Sigmoid colon (tissue), 7 donors: ENCODE data around the gene IYD. TPM values are rescaled to one million over a fixed set of nuclear protein-coding genes. Genes with fewer than 3 reads are reported as not detected.

Experiments
- DNase-seq: peaks from one replicate; pipeline ENCODE4 v3.0.0-alpha.2; 2019
- H3K27ac ChIP-seq, 4 donors: fragments of 200-600 bp; sonication (generic); one replicate each; pipeline ENCODE4 v1.5.1; 2016 to 2019; ENCODE audit warnings: mild to moderate bottlenecking in 1 of 4
- H3K27me3 ChIP-seq, 3 donors: fragments of 200-600 bp; sonication (generic); one replicate each; pipeline ENCODE4 v1.5.1; 2019; ENCODE audit warnings: mild to moderate bottlenecking in 1 of 3
- H3K36me3 ChIP-seq, 4 donors: fragments of 200-600 bp; sonication (generic); one replicate each; pipeline ENCODE4 v1.5.1; 2016 to 2019
- H3K4me1 ChIP-seq, 4 donors: fragments of 200-600 bp; sonication (generic); one replicate each; pipeline ENCODE4 v1.5.1; 2017 to 2019
- H3K4me3 ChIP-seq, 4 donors: fragments of 200-600 bp; sonication (generic); one replicate each; pipeline ENCODE4 v1.5.1; 2017 to 2019; ENCODE audit warnings: mild to moderate bottlenecking in 2 of 4, moderate library complexity in 1 of 4
- H3K9me3 ChIP-seq, 4 donors: fragments of 200-600 bp in 3 of 4; sonication (generic) in 3 of 4; one replicate each; pipeline versions ENCODE4 v1.5.1 to v1.6.1; 2013 to 2019
- EP300 ChIP-seq, 4 donors: sonication (generic); formaldehyde crosslinking; IDR thresholded peaks; one replicate each; pipeline ENCODE4 v1.6.1; 2017; ENCODE audit warnings: antibody characterized with exemption in 4 of 4
- POLR2A ChIP-seq, 2 donors: fragments of 450-650 bp; IDR thresholded peaks; one replicate each; pipeline ENCODE4 v1.6.1; 2016; ENCODE audit warnings: antibody characterized with exemption in 2 of 2, mild to moderate bottlenecking in 2 of 2, moderate library complexity in 2 of 2
- POLR2AphosphoS5 ChIP-seq, 4 donors: sonication (generic); formaldehyde crosslinking; IDR thresholded peaks; one replicate each; pipeline ENCODE4 v1.6.1; 2017; ENCODE audit warnings: antibody characterized with exemption in 4 of 4
- WGBS, 2 donors: extraction: QIAGEN DNeasy Blood & Tissue Kit; methylation state at CpG; one replicate each; pipeline ENCODE4 v1.1.7; 2013; 5-methylcytosine and 5-hydroxymethylcytosine counted together
- intact Hi-C: fragments of 100-400 bp; cut with DNase I; formaldehyde crosslinking; loops from one replicate; pipeline ENCODE4 v1.15.1; 2023
- polyA plus RNA-seq, 3 donors: library from polyadenylated mRNA; stranded (reverse); fragments of 200-250 nt; gene quantifications; one replicate each; pipeline ENCODE4 v1.2.3, GENCODE V29; 2013
- total RNA-seq, 4 donors: library from RNA; depleted of rRNA; stranded (reverse); fragments of >200 nt; gene quantifications; one replicate each; pipeline ENCODE4 v1.1.0, GENCODE V29; 2016
- TF ChIP-seq, protein P1 (sequence below), 4 experiments: fragments of 450-650 bp in 3 of 4; fragments of 200-600 bp in 1 of 4; IDR thresholded peaks; one replicate each; pipeline ENCODE4 v1.5.1; 2016 to 2019; ENCODE audit warnings: antibody characterized with exemption in 4 of 4, mild to moderate bottlenecking in 3 of 4, moderate library complexity in 2 of 4
- donor health status: healthy with polysubstance abuse.
- donor health status: Bipolar disorder and iron deficiency.
- donor health status: healthy.

Gene IYD
- total and polyA plus RNA-seq, 7 donors: under 0.01 to 2.4 (median 2.3) TPM; not detected in 3

DNA sequence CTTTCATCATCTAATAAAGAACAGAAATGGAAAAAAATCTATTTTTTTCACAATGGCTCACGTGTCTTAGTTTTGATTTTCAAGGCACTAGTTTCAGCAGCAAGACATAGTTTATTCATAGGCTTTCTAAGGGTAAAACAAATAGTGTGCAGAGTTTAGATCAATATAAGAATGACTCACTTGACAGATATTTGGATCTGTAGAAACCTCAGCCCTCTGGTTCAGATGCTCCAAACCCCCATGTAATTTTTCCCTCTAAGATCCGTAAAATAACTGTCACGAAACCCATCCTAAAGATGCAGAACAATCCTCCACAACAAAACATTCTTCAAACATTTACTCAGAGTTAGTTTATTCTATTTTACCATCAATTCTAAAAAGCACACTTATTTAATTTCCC, 43.4 kb downstream of the IYD start:
- intact Hi-C loops: no loop called here
- WGBS, 2 donors: 84 to 87% methylated on average over 3 of the region's 3 CpGs
- H3K9me3 ChIP-seq: no peaks in the 10 kb centered on the region
- no peak overlapping the region for H3K4me3 ChIP-seq
- no peaks in the 10 kb centered on the region for H3K27me3 ChIP-seq
- no peak overlapping the region for H3K27ac ChIP-seq
- no peak for TF ChIP-seq POLR2A (IDR thresholded peaks at IDR 0.05)
- TF ChIP-seq POLR2AphosphoS5 (IDR thresholded peaks at IDR 0.05): no peak
- TF ChIP-seq, protein P1, sequence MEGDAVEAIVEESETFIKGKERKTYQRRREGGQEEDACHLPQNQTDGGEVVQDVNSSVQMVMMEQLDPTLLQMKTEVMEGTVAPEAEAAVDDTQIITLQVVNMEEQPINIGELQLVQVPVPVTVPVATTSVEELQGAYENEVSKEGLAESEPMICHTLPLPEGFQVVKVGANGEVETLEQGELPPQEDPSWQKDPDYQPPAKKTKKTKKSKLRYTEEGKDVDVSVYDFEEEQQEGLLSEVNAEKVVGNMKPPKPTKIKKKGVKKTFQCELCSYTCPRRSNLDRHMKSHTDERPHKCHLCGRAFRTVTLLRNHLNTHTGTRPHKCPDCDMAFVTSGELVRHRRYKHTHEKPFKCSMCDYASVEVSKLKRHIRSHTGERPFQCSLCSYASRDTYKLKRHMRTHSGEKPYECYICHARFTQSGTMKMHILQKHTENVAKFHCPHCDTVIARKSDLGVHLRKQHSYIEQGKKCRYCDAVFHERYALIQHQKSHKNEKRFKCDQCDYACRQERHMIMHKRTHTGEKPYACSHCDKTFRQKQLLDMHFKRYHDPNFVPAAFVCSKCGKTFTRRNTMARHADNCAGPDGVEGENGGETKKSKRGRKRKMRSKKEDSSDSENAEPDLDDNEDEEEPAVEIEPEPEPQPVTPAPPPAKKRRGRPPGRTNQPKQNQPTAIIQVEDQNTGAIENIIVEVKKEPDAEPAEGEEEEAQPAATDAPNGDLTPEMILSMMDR (IDR thresholded peaks at IDR 0.05): no peak
- peaks cover 0 to 22% (median 11%) of the 10 kb centered on the region in 4 donors for H3K4me1 ChIP-seq
- H3K36me3 ChIP-seq: no peaks in the 10 kb centered on the region
- no peak for DNase-seq

DNA sequence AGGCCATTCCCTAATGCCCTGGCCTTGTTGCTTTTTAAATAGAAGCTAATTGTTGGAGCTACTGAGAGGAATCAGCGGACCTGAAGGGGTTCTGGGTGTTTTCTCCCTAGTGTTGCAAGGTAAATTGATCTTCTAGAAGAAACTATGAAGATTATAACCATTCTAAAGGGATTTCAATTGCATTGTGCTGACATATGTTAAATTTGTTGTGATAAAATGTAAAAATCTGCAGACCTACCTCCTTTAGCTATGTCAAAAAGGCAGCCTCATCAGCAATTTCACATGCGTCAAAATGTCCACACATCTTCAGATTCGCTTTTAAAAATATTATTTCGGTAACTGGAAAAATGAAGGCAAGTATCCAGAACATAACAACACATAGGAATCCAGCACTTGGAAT, 44.4 kb downstream of the IYD start:
- WGBS, 2 donors: 46 to 59% methylated on average over 4 of the region's 4 CpGs
- no peaks in the 10 kb centered on the region for H3K9me3 ChIP-seq

GRCh38 chr6:150413781-150414281, 45.0 kb downstream of the IYD start:
- intact Hi-C loops: no loop called here
- 41 to 78% methylated on average over 3 of the region's 3 CpGs for WGBS, 2 donors
- Histone ChIP-seq H3K27me3 (no peaks in the 10 kb centered on the region), H3K27ac (no peak overlapping the region), H3K4me3 (no peak overlapping the region), H3K36me3 (no peaks in the 10 kb centered on the region), H3K4me1 (peaks cover 0 to 34% (median 19%) of the 10 kb centered on the region in 4 donors), H3K9me3 (no peaks in the 10 kb centered on the region)
- TF ChIP-seq, protein P1 (IDR thresholded peaks at IDR 0.05): no peak
- TF ChIP-seq EP300 (IDR thresholded peaks at IDR 0.05): no peak
- no peak for TF ChIP-seq POLR2AphosphoS5 (IDR thresholded peaks at IDR 0.05)
- TF ChIP-seq POLR2A (IDR thresholded peaks at IDR 0.05): no peak
- no peak for DNase-seq

More for the DNA sequence above, 44.4 kb downstream of the IYD start:
- H3K4me3 ChIP-seq: no peak overlapping the region
- TF ChIP-seq POLR2A (IDR thresholded peaks at IDR 0.05): no peak
- no peak for TF ChIP-seq EP300 (IDR thresholded peaks at IDR 0.05)
- no peak for TF ChIP-seq POLR2AphosphoS5 (IDR thresholded peaks at IDR 0.05)
- TF ChIP-seq, protein P1 (IDR thresholded peaks at IDR 0.05): no peak
- no peak for DNase-seq
- intact Hi-C loops: no loop called here
- peaks cover 0 to 27% (median 15%) of the 10 kb centered on the region in 4 donors for H3K4me1 ChIP-seq
- H3K36me3 ChIP-seq: no peaks in the 10 kb centered on the region
- H3K27me3 ChIP-seq: no peaks in the 10 kb centered on the region
- no peak overlapping the region for H3K27ac ChIP-seq

- no peak for DNase-seq
- intact Hi-C loops: loop anchor here (5.0 kb wide), 1 partner anchor 461 kb away; no protein-coding TSS in a partner anchor
- 68 to 76% methylated on average over 2 of the region's 2 CpGs for WGBS, 2 donors
- H3K27me3 ChIP-seq: no peaks in the 10 kb centered on the region
- TF ChIP-seq, protein P1 (IDR thresholded peaks at IDR 0.05): no peak
- no peak for TF ChIP-seq POLR2A (IDR thresholded peaks at IDR 0.05)
- no peaks in the 10 kb centered on the region for H3K36me3 ChIP-seq
- peaks cover 0 to 20% (median 8%) of the 10 kb centered on the region in 4 donors for H3K4me1 ChIP-seq
- H3K27ac ChIP-seq: no peak overlapping the region
- H3K9me3 ChIP-seq: no peaks in the 10 kb centered on the region
- no peak overlapping the region for H3K4me3 ChIP-seq
Measured at GRCh38 chr6:150416128-150416527, 47.3 kb downstream of the IYD start.

DNA sequence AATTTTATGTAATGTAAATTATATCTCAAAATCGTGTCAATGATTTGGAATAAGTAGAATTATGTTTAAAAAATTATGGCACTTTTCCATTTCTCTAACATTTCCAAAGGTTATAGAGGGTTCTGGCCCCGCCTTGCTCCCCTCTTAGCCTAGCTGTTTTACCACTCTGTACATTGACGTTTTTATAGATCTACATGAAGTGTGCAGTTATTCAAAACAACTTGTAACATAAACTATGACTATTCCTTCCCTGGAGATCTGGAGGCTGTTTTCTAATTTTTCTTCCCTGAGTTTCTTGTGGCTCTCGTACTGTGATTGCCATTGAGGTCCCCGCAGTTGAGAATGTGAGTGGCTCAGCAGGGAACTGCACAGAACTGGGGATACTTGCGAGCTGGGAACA, 48.4 kb downstream of the IYD start:
- peaks cover 0 to 17% (median 8%) of the 10 kb centered on the region in 4 donors for H3K4me1 ChIP-seq
- H3K27ac ChIP-seq: no peak overlapping the region
- WGBS, 2 donors: 68 to 79% methylated on average over 6 of the region's 6 CpGs
- no peak for DNase-seq
- no peaks in the 10 kb centered on the region for H3K27me3 ChIP-seq
- H3K9me3 ChIP-seq: no peaks in the 10 kb centered on the region
- no peak overlapping the region for H3K4me3 ChIP-seq
- TF ChIP-seq POLR2A (IDR thresholded peaks at IDR 0.05) (no peak), POLR2AphosphoS5 (IDR thresholded peaks at IDR 0.05) (no peak), EP300 (IDR thresholded peaks at IDR 0.05) (no peak)
- TF ChIP-seq, protein P1 (IDR thresholded peaks at IDR 0.05): no peak
- intact Hi-C loops: loop anchor here (5.0 kb wide), 1 partner anchor 460 kb away; no protein-coding TSS in a partner anchor
- H3K36me3 ChIP-seq: no peaks in the 10 kb centered on the region
